Lung microvascular endothelial cell (primary cell): ENCODE data around the gene TBCA. TPM values are rescaled to one million over a fixed set of nuclear protein-coding genes. Genes with fewer than 3 reads are reported as not detected.

Source experiments
- DNase-seq, 2 donors: peaks; one replicate each; pipeline versions ENCODE4 v3.0.0 to v3.0.0-alpha.2; 2010; ENCODE audit warnings: low read depth in 2 of 2
- total RNA-seq: library from RNA; depleted of rRNA; stranded (reverse); fragments of >200 nt; gene quantifications from 2 replicates; pipeline ENCODE4 v1.2.1, GENCODE V29; 2014

TBCA gene, protein sequence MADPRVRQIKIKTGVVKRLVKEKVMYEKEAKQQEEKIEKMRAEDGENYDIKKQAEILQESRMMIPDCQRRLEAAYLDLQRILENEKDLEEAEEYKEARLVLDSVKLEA
- total RNA-seq = 72.8 and 91.9 TPM in 2 replicates

DNA sequence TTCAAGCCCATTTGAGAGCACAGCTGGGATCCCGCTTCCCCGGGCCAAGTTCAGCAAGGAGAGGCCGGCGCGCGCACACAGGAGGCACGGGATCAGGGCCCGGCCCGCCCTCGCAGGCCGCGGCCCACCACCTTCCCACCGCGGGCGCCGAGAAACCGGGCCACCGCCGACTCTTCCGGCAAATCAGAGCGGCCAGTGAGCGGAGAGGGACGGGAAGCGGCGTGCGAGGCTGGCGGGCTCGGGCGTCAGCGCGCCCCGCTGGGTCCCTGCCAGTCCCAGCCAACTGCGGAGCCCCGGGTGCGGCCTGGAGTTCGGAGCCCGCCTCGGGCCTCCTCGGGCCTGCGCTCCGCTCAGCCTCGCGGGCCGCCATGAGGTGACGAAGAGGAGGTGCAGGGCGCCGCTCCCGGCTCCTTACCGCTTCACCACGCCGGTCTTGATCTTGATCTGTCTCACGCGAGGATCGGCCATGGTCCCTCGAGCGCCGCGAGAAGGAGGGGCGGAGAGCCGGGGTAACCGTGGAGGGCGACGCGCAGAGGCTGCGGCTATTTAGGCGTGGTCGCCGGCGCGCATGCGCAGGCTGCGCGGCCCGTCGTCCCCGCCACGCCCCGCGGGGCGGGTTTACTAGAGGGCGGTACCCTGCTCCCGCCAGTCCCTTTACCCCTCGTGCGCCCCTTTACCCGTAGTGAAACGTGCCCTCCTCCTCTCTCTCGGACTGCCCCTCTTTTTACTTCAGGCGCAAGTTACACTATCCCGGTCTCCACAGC is at the start of gene TBCA:
Gene TBCA, minus strand, starts transcription at position 550 of the 764 bp plus-strand sequence. Its CDS starts 82 bp downstream, at position 468.
- peak; percentile 93 for DNase-seq

DNA sequence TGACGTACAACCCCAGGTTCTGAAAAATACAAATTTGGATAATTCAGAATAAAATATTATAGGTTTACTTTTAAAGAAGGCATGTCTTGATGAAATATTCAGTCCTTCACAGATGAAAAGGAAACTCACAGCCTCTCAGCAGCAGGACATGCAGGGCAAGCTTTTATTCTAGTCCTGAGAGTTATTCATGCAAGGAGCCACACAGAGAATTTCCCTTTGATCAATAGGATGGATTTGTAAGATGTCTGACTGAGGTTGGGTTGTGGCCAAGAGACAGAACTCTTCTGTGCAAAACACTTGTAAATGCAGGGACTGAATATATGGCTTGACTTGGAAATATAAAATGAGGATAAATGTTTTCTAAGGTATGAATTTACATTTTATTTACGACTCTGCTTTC is 48.8 kb upstream of the TBCA start:
- DNase-seq = no peak

DNA sequence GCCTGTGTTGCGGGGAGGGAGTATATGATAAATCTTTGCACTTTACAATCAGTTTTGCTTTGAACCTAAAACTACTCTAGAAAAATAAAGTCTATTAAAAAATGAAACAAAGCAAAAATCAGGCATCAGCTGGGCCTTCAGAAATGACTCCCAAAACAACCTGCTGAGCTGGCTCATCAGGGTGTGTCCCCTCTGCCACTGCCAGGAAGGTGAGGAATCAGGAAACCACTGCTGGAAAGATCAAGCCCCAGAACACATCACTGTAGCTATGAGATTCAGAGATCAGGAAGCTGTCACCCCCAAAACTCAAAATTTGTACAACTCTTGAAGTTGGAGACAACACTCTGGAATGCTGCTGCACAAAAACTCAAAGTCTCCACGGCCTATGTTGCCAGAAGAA is 40.5 kb upstream of the TBCA start:
- no peak for DNase-seq

DNA sequence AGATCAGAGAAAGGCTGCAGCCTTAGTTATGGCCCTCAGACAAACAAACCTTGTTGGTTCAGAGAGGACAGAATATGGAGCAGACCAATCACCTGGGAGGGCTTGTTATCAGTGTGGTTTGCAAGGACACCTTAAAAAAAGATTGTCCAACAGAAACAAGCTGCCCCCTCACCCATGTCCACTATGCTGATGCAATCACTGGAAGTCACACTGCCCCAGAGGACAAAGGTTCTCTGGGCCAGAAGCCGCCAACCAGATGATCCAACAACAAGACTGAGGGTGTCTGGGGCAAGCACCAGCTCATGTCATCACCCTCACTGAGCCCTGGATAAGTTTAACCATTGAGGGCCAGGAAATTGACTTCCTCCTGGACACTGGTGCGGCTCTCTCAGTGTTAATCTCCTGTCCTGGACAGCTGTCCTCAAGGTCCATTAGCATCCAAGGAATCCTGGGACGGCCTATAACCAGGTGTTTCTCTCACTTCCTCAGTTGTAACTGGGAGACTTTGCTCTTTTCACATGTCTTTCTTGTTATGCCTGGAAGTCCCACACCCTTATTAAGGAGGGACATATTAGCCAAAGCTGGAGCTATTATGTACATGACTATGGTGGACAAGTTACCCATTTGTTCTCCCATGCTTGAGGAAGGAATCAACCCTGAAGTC is 36.9 kb upstream of the TBCA start:
- no peak for DNase-seq

DNA sequence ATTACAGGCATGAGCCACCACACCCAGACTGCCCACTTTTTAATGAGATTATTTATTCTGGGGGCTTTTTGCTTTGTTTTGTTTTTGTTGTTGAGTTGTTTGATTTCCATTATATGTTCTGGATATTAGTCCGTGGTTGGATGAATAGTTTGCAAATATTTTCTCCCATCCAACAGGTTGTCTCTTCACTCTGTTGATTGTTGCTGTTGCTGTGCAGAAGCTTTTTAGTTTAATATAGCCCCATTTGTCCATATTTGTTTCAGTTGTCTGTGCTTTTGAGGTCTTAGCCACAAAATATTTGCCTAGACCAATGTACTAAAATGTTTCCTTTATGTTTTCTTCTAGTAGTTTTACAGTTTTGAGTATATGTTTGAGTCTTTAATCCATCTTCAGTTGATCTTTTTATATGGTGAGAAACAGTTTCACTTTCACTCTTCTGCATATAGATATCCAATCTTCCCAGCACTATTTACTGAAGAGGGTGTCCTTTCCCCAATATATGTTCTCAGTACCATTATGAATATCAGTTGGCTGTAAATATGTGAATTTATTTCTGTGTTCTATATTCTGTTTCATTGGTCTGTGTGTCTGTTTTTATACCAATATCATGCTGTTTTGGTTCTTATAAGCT is 30.2 kb upstream of the TBCA start:
- DNase-seq = peak in 1 of 2 donors; percentile 5

DNA sequence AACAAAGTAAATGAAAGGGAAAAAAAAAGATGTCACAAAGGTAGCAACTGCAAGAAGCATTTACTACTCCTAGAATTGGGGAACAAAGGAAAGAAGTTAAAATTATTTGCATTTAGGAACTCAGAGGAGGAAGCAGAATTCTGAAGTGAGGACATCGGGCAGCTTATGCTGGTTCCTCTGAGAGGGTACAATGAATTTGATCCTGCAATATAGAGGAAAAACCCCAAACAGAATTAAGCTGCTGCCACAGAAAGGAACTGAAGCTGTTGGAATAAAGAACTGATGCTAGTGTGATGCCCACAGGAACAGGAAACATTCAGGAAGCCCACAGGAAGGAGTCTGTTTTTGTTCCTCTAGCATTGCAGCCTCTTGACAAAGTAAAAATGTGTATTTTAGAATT is 22.3 kb upstream of the TBCA start:
- no peak for DNase-seq

DNA sequence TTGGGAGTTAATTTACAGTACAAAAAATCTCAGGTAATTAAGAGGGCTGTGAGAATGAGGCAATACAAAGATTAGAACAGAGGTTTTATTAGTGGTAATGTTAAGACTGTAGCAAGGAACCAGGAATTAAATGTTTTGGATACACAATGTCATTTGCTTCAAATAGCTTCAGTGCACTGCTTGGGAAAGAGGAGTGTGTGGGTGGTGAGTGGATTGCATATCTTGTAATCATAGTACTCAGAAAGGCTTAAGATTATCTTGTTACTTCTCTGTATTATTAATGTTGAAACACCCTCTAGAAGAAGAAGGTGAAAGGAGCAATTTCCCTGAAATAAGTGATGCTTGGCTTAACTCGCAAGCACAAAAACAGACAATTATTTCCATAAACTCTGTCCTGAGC is 21.0 kb upstream of the TBCA start:
- no peak for DNase-seq

DNA sequence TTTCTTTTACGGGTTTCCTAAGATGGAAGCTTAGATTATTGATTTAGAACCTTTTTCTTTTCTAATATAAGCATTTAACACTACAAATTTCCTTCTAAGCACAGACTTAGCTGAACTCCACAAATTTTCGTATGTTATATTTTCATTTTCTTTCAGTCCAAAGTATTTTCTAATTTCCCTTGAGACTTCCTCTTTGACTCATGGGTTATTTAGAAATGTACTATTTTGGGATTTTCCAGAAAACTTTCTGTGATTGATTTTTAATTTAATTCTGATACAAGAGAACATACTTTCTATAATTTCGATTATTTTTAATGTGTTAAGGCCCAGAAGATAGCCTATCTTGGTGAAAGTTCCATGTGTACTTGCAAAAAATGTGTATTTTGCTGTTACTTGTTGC is 19.7 kb upstream of the TBCA start:
- no peak for DNase-seq

DNA sequence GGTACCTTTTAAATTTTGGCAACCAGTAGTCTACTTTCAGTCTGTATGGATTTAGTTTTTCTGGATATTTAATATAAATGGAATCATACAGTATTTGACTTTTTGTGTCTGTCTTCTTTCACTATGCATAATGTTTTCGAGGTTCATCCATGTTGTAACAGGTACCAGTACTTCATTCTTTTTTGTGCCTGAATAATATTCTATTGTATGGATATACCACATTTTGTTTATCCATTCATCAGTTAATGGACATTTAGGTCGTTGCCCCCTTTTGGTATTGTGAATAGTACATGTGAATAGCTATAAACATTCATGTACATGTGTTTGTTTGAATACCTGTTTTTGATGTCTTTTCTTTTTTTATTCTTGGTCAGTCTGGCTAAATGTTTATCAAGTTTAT is 19.1 kb upstream of the TBCA start:
- DNase-seq = no peak

DNA sequence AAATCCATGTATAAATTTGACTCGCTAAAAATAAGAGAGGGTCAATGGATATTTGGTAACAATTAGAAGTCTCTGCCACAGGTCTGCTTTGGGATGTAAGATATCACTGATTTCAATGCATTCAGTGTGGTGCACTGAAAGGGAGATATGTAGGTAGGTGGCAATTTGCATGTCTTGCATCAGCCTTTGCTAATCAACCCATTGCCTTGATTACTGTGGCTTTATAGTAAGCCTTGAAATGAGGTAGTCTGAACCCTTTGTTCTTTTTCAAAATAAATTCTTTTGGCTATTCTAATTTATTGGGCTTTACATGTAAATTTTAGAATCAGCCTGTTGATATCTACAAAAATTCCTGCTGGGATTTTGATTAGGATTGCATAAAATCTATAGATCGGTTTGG is 15.8 kb upstream of the TBCA start:
- no peak for DNase-seq

DNA sequence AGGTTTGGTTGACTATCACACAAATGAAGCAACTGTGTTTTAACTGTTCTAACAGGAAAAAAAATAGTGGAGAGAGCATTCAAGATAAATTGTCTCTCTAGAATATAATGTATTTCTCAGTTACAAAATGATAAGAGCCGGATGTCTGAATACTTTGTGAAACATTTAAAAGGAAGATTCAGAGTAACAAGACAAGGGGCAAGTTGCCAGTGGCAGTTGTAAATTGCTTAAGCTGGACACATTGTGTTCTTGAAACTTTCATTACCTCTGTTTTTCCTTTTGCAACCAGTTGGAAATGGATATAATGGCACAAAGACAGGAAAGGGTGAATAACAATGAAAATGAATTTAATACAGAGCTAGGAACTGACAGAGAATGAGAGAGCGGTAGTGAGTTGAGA is 15.2 kb upstream of the TBCA start:
- DNase-seq = no peak

DNA sequence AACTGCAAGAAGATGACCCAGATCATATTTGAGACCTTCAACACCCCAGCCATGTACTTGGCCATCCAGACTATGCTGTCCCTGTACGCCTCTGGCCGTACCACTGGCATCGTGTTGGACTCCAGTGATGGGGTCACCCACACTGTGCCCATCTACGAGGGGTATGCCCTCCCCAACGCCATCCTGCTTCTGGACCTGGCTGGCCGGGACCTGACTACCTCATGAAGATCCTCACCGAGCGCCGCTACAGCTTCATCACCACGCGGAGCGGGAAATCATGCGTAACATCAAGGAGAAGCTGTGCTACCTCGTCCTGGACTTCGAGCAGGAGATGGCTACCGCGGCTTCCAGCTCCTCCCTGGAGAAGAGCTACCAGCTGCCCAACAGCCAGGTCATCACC is 9.1 kb upstream of the TBCA start:
- DNase-seq = no peak

DNA sequence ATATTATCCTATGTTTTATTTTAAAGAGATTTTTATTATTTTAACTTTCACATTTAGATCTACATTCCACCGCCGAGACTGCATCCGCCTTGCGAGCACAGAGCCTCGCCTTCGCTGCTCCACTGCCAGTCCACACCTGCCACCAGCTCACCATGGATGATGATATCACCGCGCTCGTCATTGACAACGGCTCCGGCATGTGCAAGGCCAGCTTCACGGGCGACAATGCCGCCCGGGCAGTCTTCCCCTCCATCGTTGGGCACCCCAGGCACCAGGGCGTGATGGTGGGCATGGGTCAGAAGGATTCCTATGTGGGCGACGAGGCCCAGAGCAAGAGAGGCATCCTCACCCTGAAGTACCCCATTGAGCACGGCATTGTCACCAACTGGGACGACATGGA is 8.6 kb upstream of the TBCA start:
- DNase-seq = no peak

DNA sequence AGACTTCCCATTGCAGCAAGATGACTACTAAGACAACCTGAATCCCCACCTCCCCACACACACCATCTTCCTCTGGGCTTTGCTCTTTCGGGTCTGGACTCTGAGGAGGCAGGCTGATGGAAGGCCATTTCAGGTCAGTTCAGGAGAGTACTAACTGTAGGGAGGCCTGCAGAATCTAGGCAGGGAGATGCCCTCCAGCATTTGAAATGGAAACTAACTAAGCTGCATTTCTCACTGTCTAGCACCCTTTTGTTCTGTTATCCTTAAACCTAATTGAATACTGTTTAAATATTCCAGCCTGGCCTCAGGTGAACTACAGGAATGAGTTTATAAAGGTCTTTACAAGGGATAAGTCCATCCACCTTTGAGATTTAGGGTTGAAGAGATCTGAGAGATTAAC is 4.9 kb upstream of the TBCA start:
- DNase-seq = no peak

DNA sequence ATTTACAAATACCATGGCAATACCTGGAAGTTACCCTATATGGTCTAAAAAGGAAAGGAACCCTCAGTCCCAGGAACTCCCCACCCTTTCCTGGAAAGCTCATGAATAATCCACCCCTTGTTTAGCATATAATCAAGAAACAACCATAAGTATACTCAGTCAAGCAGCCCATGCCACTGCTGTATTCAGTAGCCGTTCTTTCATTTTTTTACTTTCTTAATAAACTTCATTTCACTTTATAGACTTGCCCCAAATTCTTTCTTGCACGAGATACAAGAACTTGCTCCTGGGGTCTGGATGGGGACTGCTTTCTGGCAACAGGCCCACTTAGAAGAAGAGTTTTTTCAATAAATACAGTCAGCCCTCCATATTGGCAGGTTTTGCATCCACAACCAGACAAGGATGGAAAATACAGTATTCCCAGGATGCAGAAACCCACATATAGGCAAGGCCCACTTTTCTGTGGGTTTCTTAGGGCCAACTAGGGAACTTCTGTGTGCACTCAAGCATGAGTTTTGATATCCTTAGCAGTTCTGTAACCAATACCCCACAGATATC is 2.8 kb upstream of the TBCA start:
- no peak for DNase-seq

DNA sequence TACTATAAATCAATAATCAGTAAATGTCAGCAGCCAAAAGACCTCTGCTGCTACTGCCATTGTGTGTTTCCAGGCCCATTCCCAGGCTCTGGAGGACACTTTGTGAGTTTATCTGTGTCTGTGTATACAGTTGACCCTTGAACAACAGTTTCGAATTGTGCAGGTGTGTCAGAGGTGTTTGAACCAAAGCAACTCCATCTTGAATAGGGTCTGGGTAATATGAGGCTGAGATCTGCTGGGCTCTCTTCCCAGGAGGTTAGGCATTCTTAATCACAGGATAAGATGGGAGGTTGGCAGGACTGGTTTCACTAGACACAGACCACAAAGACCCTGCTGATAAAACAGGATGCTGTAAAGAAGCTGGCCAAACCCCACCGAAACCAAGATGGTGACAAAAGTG is 2.3 kb upstream of the TBCA start:
- no peak for DNase-seq

DNA sequence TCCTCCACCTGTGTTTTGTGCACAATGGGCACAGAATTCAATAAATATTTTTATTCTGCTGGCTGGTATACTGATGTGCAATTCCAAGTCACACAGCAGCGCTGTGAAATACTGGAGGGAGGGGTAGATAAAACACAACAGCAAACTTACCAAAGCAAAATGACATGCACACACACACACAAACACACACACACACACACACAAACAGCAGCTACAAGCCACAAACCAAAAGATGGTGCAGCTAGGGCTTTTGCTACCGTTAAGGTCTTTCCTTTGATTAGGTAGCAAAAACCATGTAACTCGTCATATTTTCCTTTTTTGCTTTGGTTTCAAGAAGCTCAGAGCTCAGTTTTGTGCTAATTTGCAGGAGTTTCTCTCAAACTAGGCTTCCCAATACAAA is 1.8 kb upstream of the TBCA start:
- DNase-seq = no peak

DNA sequence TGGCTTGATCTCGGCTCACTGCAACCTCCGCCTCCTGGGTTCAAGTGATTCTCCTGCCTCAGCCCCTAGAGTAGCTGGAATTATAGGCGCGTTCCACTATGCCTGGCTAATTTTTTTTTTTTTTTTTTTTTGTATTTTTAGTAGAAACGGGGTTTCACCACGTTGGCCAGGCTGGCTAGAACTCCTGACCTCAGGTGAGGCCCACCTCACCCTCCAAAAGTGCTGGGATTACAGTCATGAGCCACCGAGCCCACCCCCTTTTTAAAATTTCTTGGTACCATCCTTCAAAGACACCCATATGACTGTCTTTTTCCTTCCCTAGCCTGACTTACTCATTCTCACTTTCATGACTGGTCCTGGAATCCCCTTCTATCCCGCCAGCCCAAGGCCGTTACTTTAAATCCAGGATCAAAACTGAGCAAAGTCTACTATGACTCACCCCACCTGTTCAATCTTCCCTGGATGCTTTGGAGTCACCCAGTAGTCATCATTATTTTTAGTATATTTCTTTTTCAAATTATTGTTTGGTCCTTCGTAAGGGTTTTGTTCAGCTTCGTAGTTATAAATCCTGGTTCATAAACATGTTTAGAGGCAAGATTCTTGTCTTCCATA is 1.2 kb upstream of the TBCA start:
- DNase-seq = no peak

DNA sequence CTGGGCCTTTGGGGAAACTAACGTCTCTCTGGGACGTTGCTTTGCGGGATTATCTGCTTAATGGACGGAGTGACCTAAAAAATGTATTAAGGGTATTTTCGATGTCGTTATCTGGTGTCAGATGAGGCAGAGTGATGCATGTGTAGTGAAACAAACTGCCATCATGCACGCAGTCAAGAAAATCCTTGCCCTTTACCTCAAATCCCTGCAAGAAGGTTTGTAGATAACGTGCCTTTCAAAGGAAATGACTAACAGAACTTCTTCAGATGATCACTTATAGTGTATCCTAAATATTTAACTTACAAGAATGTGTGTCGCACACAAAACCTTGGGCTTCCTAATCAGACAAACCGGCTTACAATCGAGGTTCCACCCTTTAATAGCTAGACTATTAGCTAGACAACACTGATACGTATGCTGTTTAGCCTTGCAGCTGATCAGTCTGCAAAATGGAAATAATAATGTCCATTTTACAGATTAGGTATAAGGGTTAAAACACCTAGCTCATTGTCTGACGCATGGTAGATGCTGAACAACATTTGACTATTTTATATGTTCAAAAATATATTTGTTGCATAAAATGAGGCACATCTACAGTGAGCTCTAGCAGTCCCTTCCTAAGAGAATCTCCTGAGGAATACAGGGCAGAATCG is 541 bp upstream of the TBCA start:
- no peak for DNase-seq

DNA sequence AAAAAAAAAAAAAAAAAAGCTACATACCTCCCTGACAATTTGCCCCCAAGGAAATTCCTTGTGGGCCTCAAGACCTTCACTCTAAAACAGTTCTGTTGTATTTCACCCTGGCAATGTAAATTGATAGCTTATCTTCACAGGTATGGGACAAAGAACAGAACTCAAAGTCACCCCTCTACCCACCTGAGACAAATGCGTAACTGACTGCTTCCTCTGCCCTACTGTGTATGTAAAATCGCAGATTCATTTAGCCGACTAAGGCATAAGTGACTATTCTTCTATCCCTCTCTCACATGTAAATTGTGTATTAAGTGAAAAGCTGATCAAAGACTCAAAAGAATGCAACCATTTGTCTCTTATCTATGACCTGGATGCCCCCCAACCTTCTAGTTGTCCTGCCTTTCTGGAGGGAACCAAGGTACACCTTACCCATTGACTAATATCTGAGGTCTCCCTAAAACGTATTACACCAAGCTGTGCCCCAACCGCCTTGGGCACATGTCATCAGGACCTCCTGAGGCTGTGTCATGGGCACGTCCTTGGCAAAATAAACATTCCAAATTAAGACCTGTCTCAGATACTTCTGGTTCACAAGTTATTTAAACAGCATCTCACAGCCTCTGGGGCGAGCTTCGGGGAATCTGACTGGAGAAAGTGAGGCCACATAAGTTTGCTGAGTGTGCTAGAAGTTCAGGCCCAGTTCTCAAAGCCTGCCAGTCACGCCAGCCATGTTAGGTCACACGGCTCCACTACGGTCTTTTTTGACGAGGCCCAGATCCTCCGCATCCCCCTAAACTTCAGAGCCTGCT is 954 bp downstream of the TBCA start:
- DNase-seq = no peak
